ENCODE measurements around the gene ERG.

The ERG gene

GRCh38 chr21:38436341-38436740 lies 61.9 kb downstream of the ERG start:
- WGBS, result 96% methylated on average over 2 of the region's 4 CpGs
- Histone ChIP-seq H3K9ac (ENCODE audit: low read depth, low read length) (no peak overlapping the region), H3K4me3 (ENCODE audit: low read length) (no peak overlapping the region), H3K27ac (ENCODE audit: low read depth, low read length) (no peak overlapping the region), H3K36me3 (ENCODE audit: insufficient read depth, low read length) (no peaks in the 10 kb centered on the region), H3K4me1 (ENCODE audit: insufficient read depth, low read length) (peaks cover 6% of the 10 kb centered on the region; the same call in 1 of the 2 replicates), H3K9me3 (ENCODE audit: insufficient read depth, low read depth, low read length) (no peaks in the 10 kb centered on the region), H3K27me3 (ENCODE audit: insufficient read depth, low read length) (no peaks in the 10 kb centered on the region)

GRCh38 chr21:38434913-38435533 lies 63.3 kb downstream of the ERG start:
- WGBS, result 90% methylated on average over 8 of the region's 8 CpGs
- no peak overlapping the region for H3K27ac ChIP-seq (ENCODE audit: low read depth, low read length)
- peaks cover 1% of the 10 kb centered on the region; the same call in 1 of the 2 replicates for H3K4me1 ChIP-seq (ENCODE audit: insufficient read depth, low read length)
- no peak overlapping the region for H3K9ac ChIP-seq (ENCODE audit: low read depth, low read length)
- H3K36me3 ChIP-seq (ENCODE audit: insufficient read depth, low read length), result no peaks in the 10 kb centered on the region
- no peaks in the 10 kb centered on the region for H3K9me3 ChIP-seq (ENCODE audit: insufficient read depth, low read depth, low read length)
- no peak overlapping the region for H3K4me3 ChIP-seq (ENCODE audit: low read length)
- no peaks in the 10 kb centered on the region for H3K27me3 ChIP-seq (ENCODE audit: insufficient read depth, low read length)

- Histone ChIP-seq H3K9ac (ENCODE audit: low read depth, low read length) (no peak overlapping the region), H3K9me3 (ENCODE audit: insufficient read depth, low read depth, low read length) (peaks cover 2% of the 10 kb centered on the region; the same call in 1 of the 2 replicates), H3K4me3 (ENCODE audit: low read length) (no peak overlapping the region), H3K36me3 (ENCODE audit: insufficient read depth, low read length) (no peaks in the 10 kb centered on the region), H3K4me1 (ENCODE audit: insufficient read depth, low read length) (no peaks in the 10 kb centered on the region), H3K27me3 (ENCODE audit: insufficient read depth, low read length) (no peaks in the 10 kb centered on the region), H3K27ac (ENCODE audit: low read depth, low read length) (no peak overlapping the region)
- WGBS, result 95% methylated on average over 8 of the region's 8 CpGs
Observed at GRCh38 chr21:38433471-38433870, 64.8 kb downstream of the ERG start.

- Histone ChIP-seq H3K27me3 (ENCODE audit: insufficient read depth, low read length) (no peaks in the 10 kb centered on the region), H3K4me3 (ENCODE audit: low read length) (no peak overlapping the region), H3K36me3 (ENCODE audit: insufficient read depth, low read length) (no peaks in the 10 kb centered on the region), H3K4me1 (ENCODE audit: insufficient read depth, low read length) (no peaks in the 10 kb centered on the region), H3K9me3 (ENCODE audit: insufficient read depth, low read depth, low read length) (peaks cover 2% of the 10 kb centered on the region; the same call in 1 of the 2 replicates), H3K9ac (ENCODE audit: low read depth, low read length) (no peak overlapping the region), H3K27ac (ENCODE audit: low read depth, low read length) (no peak overlapping the region)
Observed at GRCh38 chr21:38430401-38430984, 67.8 kb downstream of the ERG start.

GRCh38 chr21:38429011-38429410 lies 69.3 kb downstream of the ERG start:
- Histone ChIP-seq H3K4me3 (ENCODE audit: low read length) (no peak overlapping the region), H3K27ac (ENCODE audit: low read depth, low read length) (no peak overlapping the region), H3K27me3 (ENCODE audit: insufficient read depth, low read length) (no peaks in the 10 kb centered on the region), H3K9ac (ENCODE audit: low read depth, low read length) (no peak overlapping the region), H3K36me3 (ENCODE audit: insufficient read depth, low read length) (no peaks in the 10 kb centered on the region), H3K9me3 (ENCODE audit: insufficient read depth, low read depth, low read length) (peaks cover 2% of the 10 kb centered on the region; the same call in 1 of the 2 replicates), H3K4me1 (ENCODE audit: insufficient read depth, low read length) (no peaks in the 10 kb centered on the region)
- 100% methylated on average over 1 of the region's 2 CpGs for WGBS

GRCh38 chr21:38428211-38428610 lies 70.1 kb downstream of the ERG start:
- H3K9me3 ChIP-seq (ENCODE audit: insufficient read depth, low read depth, low read length), result peaks cover 2% of the 10 kb centered on the region; the same call in 1 of the 2 replicates
- H3K9ac ChIP-seq (ENCODE audit: low read depth, low read length), result no peak overlapping the region
- H3K4me1 ChIP-seq (ENCODE audit: insufficient read depth, low read length), result no peaks in the 10 kb centered on the region
- no peak overlapping the region for H3K27ac ChIP-seq (ENCODE audit: low read depth, low read length)
- H3K27me3 ChIP-seq (ENCODE audit: insufficient read depth, low read length), result no peaks in the 10 kb centered on the region
- 91% methylated on average over 7 of the region's 7 CpGs for WGBS
- no peak overlapping the region for H3K4me3 ChIP-seq (ENCODE audit: low read length)
- H3K36me3 ChIP-seq (ENCODE audit: insufficient read depth, low read length), result no peaks in the 10 kb centered on the region

- Histone ChIP-seq H3K4me1 (ENCODE audit: insufficient read depth, low read length) (no peaks in the 10 kb centered on the region), H3K27me3 (ENCODE audit: insufficient read depth, low read length) (no peaks in the 10 kb centered on the region), H3K27ac (ENCODE audit: low read depth, low read length) (no peak overlapping the region), H3K4me3 (ENCODE audit: low read length) (no peak overlapping the region), H3K9me3 (ENCODE audit: insufficient read depth, low read depth, low read length) (peaks cover 2% of the 10 kb centered on the region; the same call in 1 of the 2 replicates), H3K9ac (ENCODE audit: low read depth, low read length) (no peak overlapping the region), H3K36me3 (ENCODE audit: insufficient read depth, low read length) (no peaks in the 10 kb centered on the region)
- WGBS, result 90% methylated on average over 11 of the region's 11 CpGs
Observed at GRCh38 chr21:38424305-38425019, 73.8 kb downstream of the ERG start.

- WGBS, result 76% methylated on average over 5 of the region's 5 CpGs
- Histone ChIP-seq H3K36me3 (ENCODE audit: insufficient read depth, low read length) (no peaks in the 10 kb centered on the region), H3K9me3 (ENCODE audit: insufficient read depth, low read depth, low read length) (no peaks in the 10 kb centered on the region), H3K27ac (ENCODE audit: low read depth, low read length) (no peak overlapping the region), H3K4me3 (ENCODE audit: low read length) (no peak overlapping the region), H3K9ac (ENCODE audit: low read depth, low read length) (no peak overlapping the region), H3K27me3 (ENCODE audit: insufficient read depth, low read length) (no peaks in the 10 kb centered on the region), H3K4me1 (ENCODE audit: insufficient read depth, low read length) (no peaks in the 10 kb centered on the region)
Observed at GRCh38 chr21:38422082-38422481, 76.2 kb downstream of the ERG start.

- no peaks in the 10 kb centered on the region for H3K27me3 ChIP-seq (ENCODE audit: insufficient read depth, low read length)
- H3K9me3 ChIP-seq (ENCODE audit: insufficient read depth, low read depth, low read length), result no peaks in the 10 kb centered on the region
- no peaks in the 10 kb centered on the region for H3K36me3 ChIP-seq (ENCODE audit: insufficient read depth, low read length)
- 91% methylated on average over 3 of the region's 3 CpGs for WGBS
- H3K4me1 ChIP-seq (ENCODE audit: insufficient read depth, low read length), result no peaks in the 10 kb centered on the region
- H3K27ac ChIP-seq (ENCODE audit: low read depth, low read length), result no peak overlapping the region
- H3K4me3 ChIP-seq (ENCODE audit: low read length), result no peak overlapping the region
- no peak overlapping the region for H3K9ac ChIP-seq (ENCODE audit: low read depth, low read length)
Observed at GRCh38 chr21:38420140-38420539, 78.1 kb downstream of the ERG start.

GRCh38 chr21:38417726-38418125 lies 80.6 kb downstream of the ERG start:
- Histone ChIP-seq H3K4me1 (ENCODE audit: insufficient read depth, low read length) (peaks cover 10% of the 10 kb centered on the region; the same call in 1 of the 2 replicates), H3K27ac (ENCODE audit: low read depth, low read length) (no peak overlapping the region), H3K27me3 (ENCODE audit: insufficient read depth, low read length) (no peaks in the 10 kb centered on the region), H3K36me3 (ENCODE audit: insufficient read depth, low read length) (no peaks in the 10 kb centered on the region), H3K4me3 (ENCODE audit: low read length) (no peak overlapping the region), H3K9me3 (ENCODE audit: insufficient read depth, low read depth, low read length) (no peaks in the 10 kb centered on the region), H3K9ac (ENCODE audit: low read depth, low read length) (no peak overlapping the region)
- 92% methylated on average over 4 of the region's 5 CpGs for WGBS

- Histone ChIP-seq H3K27me3 (ENCODE audit: insufficient read depth, low read length) (no peaks in the 10 kb centered on the region), H3K4me1 (ENCODE audit: insufficient read depth, low read length) (peaks cover 12% of the 10 kb centered on the region; the same call in 1 of the 2 replicates), H3K4me3 (ENCODE audit: low read length) (no peak overlapping the region), H3K27ac (ENCODE audit: low read depth, low read length) (no peak overlapping the region), H3K9ac (ENCODE audit: low read depth, low read length) (no peak overlapping the region), H3K9me3 (ENCODE audit: insufficient read depth, low read depth, low read length) (no peaks in the 10 kb centered on the region), H3K36me3 (ENCODE audit: insufficient read depth, low read length) (no peaks in the 10 kb centered on the region)
- whole genome bisulfite sequencing, result 82% methylated on average over 10 of the region's 10 CpGs
Observed at GRCh38 chr21:38416791-38417190, 81.5 kb downstream of the ERG start.

All from HUES64 (cell line).